Occipital lobe (tissue), 2 donors: ENCODE results near the gene CROCC2. TPM values are rescaled to one million over a fixed set of nuclear protein-coding genes. Genes with fewer than 3 reads are reported as not detected.

Experiments
- DNase-seq: peaks from one replicate; lab custom pipeline; 2025; lab: John Stamatoyannopoulos, UW
- total RNA-seq: library from RNA; depleted of rRNA; stranded (reverse); fragments of >200 nt; gene quantifications from one replicate; pipeline ENCODE4 v1.2.3, GENCODE V29; 2014

The CROCC2 gene
- total RNA-seq, 1 donor from 2014 or later: under 0.01 TPM

DNA sequence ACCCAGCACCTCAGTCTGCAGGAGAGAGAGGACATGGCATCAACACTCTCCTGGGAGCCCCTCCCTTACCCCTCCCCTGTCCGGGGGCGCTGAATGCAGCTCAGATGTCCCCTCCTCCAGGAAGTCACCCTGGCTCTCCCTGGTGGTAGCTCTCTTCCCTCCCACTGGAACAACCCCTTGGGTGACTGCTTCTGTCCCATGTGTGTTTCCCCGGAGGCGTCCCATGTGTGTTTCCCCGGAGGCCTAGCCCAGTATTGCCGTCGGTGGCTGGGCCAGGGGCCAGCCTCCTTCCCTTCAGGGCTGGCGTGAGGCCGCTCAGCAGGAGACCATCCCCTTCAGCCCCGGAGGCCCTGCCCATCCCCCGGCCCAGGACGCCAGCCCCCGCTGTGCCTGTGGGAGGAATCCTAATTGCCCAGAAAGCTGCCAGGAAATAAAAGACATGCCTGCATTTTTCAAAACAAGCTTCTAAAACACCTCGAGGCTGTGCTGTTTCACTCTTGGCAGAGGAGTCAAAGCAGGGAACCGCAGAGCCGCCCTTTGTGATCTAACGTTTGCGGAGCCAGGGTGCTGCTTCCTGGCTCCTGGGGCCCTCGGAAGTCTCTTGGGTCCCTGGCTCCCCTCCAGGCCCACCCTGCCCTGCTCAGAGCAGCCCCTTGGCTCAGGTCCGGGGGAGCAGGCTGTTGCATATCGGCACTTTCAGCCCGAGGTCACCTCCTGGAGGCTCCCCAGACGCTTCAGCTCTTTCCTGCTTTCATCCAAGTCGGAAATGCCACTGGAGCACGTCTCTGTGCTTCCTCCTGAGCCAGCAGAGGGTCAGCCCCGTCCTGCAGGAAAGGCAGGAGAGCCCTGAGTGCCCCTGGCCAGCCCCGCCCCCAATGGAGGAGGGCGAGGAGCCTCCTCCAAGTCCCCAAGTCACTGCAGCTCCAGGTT is 103.7 kb downstream of the CROCC2 start:
- DNase-seq: no peak

DNA sequence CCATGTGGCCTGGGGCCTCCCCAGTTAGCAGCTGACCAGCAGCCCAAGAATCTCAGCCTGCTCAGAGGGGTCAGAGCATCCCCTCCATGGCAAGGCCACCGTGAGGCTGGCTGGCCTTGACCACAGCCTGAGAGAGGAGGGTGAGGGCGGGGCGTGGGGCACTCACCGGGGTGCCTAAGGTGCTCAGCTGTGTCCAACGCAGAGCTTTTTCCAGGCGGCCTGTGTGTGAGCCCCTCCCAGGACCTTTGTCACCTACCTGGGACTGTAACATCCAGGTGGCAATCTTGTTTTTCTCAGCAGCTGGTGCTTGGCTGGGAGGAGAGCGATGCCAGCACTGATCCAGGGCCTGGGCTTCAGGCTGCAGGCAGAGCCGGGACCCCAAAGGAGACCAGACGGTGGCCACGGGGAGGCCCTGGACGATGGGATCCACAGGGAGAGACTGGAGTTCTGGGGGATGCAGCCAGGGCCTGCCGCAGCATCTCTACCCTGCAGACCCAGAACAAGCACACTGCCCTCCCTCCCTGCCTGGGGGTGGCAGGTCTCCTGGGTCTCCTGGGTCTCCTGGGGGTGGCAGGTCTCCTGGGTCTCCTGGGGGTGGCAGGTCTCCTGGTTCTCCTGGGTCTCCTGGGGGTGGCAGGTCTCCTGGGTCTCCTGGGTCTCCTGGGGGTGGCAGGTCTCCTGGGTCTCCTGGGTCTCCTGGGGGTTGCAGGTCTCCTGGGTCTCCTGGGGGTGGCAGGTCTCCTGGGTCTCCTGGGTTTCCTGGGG is 104.6 kb downstream of the CROCC2 start:
- no peak for DNase-seq

DNA sequence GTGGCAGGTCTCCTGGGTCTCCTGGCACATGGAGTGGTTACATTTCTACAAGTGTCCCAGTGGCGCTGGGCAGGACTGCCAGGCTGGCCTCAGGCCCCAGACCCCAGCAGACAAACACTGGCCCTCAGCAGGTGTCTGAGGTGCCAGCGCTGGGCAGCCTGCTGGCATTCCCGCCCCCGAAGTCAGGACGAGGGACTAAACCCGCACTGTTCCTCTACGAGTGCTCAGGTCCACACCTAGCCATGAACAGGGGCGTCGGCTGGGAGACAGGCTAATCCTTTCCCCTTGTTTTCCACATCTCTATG is 105.1 kb downstream of the CROCC2 start:
- DNase-seq: no peak

DNA sequence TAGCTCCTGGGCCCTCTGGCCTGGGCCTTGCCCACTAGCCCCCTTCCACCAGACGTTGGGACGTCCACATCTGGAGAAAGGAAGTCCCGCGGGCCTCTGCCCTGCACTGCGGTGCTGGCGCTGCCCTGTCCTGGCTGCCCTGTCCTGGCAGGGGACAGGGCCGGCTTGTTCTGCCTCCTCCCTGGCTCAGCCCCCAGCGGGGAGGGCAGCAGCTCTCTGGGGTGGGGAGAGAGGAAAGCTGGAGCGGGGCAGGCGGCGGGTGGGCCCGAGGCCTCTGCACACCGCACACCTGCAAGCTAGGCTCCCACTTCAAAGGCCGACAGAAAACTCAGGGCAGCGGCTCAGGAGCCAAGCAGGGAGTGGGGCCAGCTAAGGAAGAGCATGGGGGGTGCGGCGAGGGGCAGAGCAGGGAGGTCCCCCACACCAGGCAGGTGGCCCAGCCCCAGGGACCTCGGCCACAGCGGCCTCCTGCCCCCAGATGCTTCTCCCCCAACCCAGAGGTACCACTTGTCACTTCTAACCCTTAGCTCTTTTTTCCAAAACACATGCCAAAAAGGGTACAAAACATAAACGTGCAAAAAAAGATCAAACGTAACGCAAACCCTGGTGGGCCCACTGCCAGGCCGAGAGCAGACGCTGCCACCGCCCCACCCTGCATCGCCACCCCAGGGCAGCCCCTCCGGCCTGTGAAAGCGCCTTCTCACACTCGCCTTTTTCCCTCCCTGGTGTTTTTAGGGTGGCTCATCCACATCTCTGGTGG is 105.8 kb downstream of the CROCC2 start:
- DNase-seq: no peak

DNA sequence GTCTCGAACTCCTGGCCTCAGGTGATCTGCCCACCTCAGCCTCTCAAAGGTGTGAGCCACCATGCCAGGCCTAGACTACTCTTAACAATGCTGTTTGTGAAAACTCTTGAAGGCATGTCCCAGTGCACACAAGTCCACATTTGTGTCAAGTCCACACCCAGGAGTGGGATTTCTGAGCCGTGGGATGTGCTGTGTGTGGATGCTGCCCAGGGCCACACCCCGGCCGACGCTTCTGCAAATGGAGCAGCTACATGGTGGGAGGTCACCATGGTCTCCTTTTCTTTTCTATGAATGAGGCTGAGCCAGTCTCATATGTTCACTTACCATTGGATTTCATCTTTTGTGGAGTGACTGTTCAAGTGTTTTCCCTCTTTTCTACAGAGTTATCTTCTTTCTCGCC is 108.1 kb downstream of the CROCC2 start:
- no peak for DNase-seq

DNA sequence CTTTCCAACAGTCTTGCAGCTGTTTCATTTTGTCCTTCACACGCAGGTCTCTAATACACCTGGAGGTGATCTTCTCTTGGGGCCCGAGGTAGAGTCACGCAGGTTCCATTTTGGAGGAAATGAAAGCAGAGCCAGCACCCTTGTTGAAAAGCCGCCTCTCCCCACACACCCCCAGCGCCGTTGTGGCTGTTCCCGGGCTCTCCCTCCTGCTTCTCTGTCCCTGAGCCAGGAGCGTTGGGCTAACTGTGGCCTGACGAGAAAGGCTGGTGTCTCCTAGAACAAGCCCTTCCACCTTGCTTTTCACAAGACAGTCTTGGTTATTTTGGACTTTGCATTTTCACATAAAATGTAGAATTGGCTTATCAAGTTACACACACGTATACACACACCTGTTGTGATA is 108.6 kb downstream of the CROCC2 start:
- no peak for DNase-seq

DNA sequence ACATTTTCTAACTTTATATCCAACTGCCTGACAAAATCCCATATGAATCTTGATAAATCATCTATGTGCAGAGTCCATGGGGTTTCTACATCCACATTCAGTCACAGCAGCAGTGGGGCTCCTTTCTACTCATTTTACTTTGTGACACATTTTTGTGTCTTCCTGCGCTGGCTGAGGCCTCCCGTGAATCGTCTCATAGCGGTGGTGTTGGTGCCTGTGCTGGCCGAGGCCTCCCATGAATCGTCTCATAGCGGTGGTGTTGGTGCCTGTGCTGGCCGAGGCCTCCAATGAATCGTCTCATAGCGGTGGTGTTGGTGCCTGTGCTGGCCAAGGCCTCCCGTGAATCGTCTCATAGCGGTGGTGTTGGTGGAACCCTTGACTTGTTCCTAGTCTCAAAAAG is 109.3 kb downstream of the CROCC2 start:
- DNase-seq: no peak

DNA sequence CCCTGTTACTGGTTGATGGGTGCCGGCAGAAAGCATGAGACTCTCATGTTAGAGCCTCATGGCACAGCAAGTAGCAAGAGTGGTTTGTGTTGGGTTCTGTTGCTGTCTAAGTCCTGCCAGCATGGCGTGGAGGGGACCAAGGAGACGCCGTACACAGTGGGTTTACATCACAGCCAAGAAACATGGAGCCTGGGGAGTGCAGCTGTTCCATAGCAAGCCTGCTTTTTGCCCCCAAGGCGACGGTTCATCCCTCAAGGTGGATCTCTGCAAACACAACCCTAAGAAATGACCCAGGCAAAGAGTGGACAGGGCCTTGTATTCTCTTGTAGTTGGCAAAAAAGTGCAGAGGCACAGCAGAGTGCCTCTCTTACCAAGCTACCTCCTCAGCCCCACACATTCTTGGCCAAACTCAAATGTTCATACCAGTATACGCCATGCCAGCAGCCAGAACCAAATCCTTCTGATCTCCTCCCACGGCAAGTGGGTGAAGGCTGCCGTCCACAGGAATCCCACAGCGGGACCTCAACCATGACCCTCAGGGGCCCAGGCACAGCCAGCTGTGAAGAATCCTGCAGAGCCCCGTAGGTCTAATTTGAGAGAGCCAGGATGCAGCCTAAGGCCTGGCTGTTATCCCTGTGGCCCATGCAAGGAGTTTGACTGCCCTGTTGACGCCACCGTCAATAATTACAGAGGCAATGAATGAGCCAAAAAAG is 111.2 kb downstream of the CROCC2 start:
- DNase-seq: no peak

DNA sequence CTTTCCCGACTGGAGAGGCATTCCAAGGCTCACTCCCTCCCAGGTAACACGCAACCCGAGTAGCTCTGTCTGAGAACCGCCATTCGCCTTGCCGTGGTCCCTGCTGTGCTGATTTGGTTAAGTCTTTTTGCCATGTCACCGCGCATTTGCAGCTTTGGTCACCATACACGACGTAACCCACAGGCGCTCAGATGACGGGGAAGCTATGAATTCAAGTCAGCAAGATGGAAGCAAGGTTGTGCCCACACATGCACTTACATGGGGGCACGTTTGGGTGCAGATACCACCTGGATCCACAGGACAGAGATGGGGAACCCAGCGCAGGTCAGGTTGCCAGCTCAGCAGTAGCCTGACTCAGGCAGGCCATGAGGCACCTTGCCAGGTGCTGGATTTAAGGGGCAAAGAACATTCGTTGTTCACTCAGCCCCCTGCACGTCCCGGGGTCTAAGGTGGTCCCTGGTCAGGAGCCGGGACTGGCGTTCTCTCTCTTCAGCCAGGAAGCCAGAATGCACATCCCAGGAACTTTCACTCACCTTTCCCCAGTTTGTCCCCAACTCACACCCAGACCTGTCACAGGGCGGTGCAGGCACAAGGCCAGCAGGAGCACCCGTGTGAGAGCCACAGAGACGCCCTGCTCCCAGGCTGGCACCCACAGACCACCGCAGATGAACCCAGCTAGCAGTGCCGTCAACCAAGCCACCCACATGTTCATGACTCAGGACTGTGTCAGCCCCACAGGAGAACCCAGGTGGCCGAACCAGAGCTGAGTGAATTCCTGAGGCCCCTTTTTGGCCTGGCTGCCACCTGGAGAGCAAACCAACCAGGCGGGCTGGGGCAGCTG is 112.1 kb downstream of the CROCC2 start:
- DNase-seq: no peak

DNA sequence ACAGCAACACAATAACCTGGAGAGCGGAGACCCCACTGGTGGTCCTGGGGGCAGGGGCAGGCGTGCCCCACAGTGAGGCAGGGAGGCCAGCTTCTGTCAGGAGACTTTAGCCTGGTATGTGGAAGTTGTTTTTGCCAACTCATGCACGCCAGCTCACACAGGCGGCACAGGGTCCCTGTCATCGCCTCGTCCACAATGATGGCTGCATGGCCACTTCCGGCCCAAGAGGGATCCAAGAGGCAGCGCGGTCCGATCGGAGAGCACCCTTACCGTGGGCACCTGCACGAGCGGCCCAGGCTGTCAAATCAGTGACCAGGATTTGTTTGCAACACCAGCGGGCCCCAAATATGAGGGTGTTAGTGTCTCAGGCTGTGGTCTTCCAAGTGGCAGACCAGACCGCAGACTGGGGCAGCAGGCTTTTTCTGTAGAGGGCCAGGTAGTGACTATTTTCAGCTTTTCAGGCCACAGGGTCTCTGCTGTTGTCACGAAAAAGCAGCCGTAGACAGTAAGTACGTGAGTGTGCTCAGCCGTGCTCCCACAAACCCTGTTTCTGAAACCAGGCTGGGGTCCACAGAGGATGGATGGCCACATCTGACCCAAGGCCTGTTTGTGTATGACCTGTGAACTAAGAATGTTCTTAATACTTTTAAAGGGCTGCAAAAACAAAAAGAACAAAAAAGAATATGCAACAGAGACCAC is 113.5 kb downstream of the CROCC2 start:
- DNase-seq: no peak

DNA sequence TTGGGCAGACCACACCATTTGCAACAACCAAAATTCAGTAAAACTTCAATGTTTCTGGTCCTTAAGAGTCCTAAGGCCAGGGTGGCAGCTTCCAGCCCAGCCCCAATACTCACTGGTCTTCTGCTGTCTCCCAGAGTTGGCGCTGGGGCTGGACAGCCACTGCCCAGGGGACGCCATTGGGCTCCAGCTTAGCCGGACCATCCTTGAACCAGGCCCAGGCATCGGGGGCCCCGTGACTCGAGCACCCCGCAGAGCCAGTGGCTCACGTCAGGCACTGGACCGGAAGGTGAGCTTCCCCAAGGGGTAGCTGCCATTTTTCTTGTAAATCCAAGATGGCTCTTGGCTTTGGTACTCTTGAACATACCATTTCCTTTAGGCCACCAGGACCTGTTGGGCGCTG is 114.1 kb downstream of the CROCC2 start:
- no peak for DNase-seq

DNA sequence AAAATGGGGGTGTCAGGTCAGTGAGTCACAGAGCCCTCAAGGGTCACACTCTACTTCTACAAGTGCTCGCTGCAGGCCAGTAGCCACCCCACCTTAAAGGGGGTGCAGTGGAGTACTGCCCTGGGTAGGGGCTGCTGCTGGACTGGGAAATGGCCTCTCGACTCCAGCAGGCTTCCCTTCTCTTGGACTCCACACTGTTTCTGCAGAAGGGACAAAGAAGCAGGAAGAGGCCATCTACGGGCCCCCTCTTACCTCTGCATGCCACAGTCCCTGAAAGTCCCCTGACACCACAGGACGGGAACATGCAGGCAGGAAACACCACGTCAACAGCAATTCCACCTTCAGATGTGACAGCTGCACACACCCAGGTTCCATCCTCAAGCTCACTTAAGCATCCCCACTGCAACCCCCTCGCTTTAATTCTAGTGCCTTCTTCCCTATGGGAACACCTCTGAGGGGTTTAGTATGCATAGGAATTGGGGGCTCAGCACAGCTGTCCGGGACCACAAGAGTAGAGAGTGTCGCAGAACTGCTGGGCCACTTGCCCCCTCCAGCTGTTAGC is 114.6 kb downstream of the CROCC2 start:
- no peak for DNase-seq

DNA sequence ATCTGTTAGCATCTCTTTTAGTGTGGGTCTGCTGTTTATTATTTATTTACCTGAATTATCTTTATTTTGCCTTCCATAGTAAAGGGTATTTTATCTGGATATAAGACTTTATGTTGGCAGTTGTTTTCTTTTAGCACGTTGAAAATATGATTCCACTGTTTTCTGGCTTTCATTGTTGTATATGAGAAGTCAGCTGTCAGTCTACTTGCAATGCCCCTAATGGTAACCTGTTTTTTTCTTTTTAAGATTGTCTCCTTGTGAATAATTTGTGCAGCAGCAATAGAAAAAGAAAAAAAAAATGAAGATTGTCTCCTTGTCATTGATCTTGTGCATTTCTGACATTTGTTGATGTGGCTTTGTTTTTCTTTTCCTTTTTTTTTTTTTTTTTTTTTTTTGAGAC is 119.5 kb downstream of the CROCC2 start:
- DNase-seq: no peak

DNA sequence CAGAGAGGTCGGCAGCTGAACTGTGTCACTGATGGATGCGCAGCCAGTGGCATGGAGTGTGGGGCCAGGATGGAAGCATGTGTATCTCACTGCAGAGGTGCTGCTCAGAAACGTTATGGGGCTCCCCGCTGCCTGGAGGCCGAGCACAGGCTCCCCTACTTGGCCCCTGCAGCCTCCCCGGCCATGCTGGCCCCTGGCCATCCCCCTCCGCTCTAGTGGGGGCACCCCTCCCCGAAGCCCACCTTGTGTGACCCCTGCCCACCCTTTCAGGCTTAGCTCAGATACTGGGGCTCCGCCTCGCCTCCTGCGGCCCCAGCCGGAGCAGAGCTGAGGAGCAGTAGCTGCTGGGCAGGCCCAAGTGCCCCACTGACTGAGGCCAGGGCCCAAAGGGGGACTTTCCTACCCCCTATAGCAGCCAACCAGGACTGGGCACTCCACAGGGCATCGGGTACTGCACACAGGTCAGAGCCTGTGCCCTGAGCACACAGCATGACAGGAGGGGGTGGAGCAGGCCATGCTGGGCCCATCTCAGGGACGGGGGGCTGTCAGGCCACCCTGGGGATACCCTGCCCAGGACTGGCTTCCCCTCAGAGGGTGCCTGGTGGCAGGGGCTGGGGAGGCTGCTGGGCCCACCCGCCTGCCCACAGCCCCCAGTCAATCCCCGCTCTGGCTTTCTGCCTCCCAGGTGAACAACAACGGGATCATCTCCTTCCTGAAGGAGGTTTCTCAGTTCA is 123.6 kb downstream of the CROCC2 start:
- no peak for DNase-seq

DNA sequence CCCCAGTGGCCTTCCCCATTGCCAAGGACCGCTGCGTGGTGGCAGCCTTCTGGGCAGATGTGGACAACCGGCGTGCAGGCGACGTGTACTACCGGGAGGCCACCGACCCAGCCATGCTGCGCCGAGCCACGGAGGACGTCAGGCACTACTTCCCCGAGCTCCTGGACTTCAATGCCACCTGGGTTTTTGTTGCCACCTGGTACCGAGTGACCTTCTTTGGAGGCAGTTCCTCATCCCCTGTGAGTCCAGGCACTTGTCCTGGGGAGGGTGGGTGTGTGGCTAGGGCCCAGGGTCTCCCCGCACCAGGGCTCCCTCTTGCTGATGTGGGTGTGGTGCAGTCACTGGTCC is 124.2 kb downstream of the CROCC2 start:
- DNase-seq: no peak

DNA sequence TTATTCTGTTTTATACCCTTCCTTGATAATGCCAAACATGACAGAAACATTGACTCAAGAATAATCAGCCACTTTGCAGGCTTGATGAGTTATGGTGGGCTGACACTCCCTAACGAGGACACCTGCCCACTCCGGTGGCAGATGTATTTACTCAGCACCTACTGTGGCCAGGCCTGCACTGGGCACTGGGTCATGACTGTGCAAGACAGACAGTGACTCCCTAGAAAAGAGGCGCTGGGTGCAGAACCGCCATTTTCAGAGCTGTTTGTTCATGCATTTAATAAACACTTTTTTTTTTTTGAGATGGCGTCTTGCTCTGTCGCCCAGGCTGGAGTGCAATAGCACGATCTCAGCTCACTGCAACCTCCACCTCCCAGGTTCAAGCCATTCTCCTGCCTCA is 124.7 kb downstream of the CROCC2 start:
- DNase-seq: no peak

DNA sequence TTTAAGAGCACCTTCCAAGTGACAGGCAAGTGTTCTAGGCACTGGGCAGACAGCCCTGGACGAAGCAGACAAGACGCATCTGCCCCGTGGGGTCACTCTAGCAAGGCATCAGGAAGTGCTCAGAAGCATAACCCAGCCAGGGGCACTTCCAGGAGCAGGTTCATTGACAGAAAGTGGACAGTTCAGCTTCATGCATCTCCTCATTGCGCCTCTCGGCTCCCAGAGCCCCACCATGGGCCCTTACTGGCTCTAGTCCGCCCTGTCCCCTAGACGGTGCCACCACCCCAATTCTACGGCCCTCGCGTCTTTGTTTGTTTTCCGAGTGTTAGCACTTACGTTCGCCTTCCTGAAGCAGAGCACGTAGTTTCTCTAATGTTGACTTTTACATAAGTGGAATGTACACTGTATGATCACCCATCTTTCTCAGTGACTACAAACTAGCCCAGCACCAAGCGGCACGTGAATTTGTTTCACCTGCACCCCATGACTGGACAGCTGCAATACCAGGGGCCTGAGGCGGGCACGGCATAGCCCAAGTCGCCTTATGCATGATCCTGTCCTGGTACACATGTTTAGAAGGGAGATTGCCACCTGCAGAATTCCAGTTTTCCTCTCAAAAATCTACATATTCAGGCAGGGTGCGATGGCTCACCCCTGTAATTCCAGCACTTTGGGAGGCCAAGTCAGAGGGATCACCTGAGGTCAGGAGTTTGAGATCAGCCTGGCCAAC is 125.5 kb downstream of the CROCC2 start:
- no peak for DNase-seq

DNA sequence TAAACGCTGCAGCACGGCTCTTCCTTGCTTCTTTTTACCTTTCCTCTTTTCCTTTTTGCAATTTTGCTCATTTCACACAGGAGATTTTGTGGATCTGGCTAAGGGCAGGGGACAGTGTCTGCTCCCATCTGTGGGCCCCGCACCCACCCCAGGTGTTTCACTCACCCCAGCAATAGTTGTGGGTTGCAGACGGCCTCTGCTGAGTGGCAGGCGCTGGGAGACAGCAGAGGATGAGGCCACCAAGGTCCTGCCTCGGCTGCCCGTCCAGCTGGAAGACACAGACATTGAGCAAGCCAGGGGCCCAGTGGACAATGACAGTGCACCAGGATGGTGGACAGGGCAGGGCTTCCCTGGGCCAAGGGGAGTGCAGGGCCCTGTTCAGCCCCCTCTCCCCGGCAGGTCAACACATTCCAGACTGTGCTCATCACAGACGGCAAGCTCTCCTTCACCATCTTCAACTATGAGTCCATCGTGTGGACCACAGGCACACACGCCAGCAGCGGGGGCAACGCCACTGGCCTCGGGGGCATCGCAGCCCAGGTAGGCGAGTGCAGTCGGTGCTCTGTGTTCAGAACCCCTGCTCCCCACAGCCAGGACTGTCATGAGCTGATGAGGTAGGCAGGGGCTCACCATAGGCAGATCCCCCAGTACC is 127.3 kb downstream of the CROCC2 start:
- DNase-seq: no peak
